Eye (tissue), 1 donor: ENCODE data around the gene C20orf202.
"Not testable (repeated sequence)": the region's sequence is repeated elsewhere in the genome, so short reads cannot be mapped to it uniquely, and the experiment has no call there.

Experiments used
- DNase-seq: peaks from one replicate; pipeline ENCODE4 v3.0.0-alpha.2; 2015

The C20orf202 gene

GRCh38 chr20:1250282-1250681 is 47.0 kb downstream of the C20orf202 start:
- not testable (repeated sequence) for DNase-seq

- no peak for DNase-seq
These were observed 49.2 kb downstream of the C20orf202 start for GRCh38 chr20:1252416-1252815.

GRCh38 chr20:1254254-1254653 is 51.0 kb downstream of the C20orf202 start:
- no peak for DNase-seq

GRCh38 chr20:1255675-1256074 is 52.4 kb downstream of the C20orf202 start:
- no peak for DNase-seq
